ENCODE data around the gene CAPRIN2.

GRCh38 chr12:30739020-30739419 is 15.7 kb downstream of the CAPRIN2 start:
- TF ChIP-seq, protein P1, sequence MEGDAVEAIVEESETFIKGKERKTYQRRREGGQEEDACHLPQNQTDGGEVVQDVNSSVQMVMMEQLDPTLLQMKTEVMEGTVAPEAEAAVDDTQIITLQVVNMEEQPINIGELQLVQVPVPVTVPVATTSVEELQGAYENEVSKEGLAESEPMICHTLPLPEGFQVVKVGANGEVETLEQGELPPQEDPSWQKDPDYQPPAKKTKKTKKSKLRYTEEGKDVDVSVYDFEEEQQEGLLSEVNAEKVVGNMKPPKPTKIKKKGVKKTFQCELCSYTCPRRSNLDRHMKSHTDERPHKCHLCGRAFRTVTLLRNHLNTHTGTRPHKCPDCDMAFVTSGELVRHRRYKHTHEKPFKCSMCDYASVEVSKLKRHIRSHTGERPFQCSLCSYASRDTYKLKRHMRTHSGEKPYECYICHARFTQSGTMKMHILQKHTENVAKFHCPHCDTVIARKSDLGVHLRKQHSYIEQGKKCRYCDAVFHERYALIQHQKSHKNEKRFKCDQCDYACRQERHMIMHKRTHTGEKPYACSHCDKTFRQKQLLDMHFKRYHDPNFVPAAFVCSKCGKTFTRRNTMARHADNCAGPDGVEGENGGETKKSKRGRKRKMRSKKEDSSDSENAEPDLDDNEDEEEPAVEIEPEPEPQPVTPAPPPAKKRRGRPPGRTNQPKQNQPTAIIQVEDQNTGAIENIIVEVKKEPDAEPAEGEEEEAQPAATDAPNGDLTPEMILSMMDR (conservative IDR thresholded peaks at IDR 0.05): no peak
- no peak for TF ChIP-seq EZH2 (IDR thresholded peaks at IDR 0.05; ENCODE audit: low read depth)
